GM12892 (cell line): ENCODE data around the gene LAMA5.

Experiments used
- POLR2AphosphoS5 ChIP-seq: IDR thresholded peaks from 2 replicates; pipeline ENCODE4 v1.6.1; 2011; ENCODE audit warnings: low read depth, low read length, control low read depth
- TAF1 ChIP-seq: IDR thresholded peaks from 2 replicates; pipeline ENCODE4 v1.6.1; 2011; ENCODE audit warnings: low read depth, mild to moderate bottlenecking, control low read depth, low read length, borderline replicate concordance

GRCh38 chr20:62301773-62302340 is 65.3 kb downstream of the LAMA5 start:
- TF ChIP-seq TAF1 (no peak), POLR2AphosphoS5 (no peak)
